ENCODE data around the gene PIK3C2G. TPM values are rescaled to one million over a fixed set of nuclear protein-coding genes. Genes with fewer than 3 reads are reported as not detected.

Gene PIK3C2G
- total RNA-seq, 1 experiment from 2014 or later = not detected

DNA sequence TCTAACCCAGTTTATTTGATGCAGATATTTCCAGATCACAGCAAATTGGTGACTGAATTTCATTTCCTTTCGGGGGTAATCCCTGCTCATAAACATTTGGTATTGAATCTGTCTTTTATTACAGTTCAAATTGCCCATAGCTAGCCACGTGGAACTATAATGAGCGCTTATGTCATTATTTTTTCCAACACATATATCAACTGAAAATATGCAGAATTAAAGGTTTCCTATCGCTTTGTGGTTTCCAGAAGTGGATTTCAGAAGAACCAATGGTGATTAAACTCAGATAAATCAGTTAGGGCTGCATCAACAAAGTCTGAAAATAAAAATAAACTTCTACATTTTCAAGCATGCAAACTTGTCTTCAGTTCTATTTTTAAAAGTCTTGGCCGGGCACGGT is 111.9 kb downstream of the PIK3C2G start:
- no peaks in the 10 kb centered on the region; the same call in 1 of the 2 replicates for H3K79me2 ChIP-seq (ENCODE audit: insufficient read depth, low read length)
- H3K4me1 ChIP-seq (ENCODE audit: insufficient read depth, low read length) = no peaks in the 10 kb centered on the region
- H2AFZ ChIP-seq (ENCODE audit: low read length) = no peak overlapping the region
- H3K27me3 Mint-ChIP-seq (ENCODE audit: low read depth) = no peaks in the 10 kb centered on the region
- peaks cover 6% of the 10 kb centered on the region for H3K9me3 ChIP-seq (ENCODE audit: control insufficient read depth, low read depth, low read length)
- no CpG with 5 or more reads among the region's 6 CpGs for WGBS (ENCODE audit: extremely low coverage, insufficient read length, low lambda C conversion rate)
- DNase-seq = no peak
- H3K23ac ChIP-seq (ENCODE audit: insufficient read length, low read depth, low read length) = no peak overlapping the region
- no peaks in the 10 kb centered on the region for H4K20me1 ChIP-seq (ENCODE audit: control insufficient read depth, insufficient read depth, insufficient read length)
- no peak overlapping the region for H3K18ac ChIP-seq (ENCODE audit: insufficient read length, low read depth, low read length)
- no peak overlapping the region for H3K14ac ChIP-seq (ENCODE audit: insufficient read depth, low read length)
- H3K56ac ChIP-seq (ENCODE audit: insufficient read length, low read depth, low read length) = no peak overlapping the region
- H3K9me3 Mint-ChIP-seq = peaks cover 9 to 19% of the 10 kb centered on the region in 2 experiments
- no peak overlapping the region for H4K5ac ChIP-seq (ENCODE audit: insufficient read length, low read depth, low read length)
- no peak overlapping the region for H4K8ac ChIP-seq (replicated peaks; ENCODE audit: insufficient read length, low read depth, low read length)
- H3K4me2 ChIP-seq (ENCODE audit: insufficient read depth, insufficient read length, low read length) = no peak overlapping the region
- H3T11ph ChIP-seq (ENCODE audit: low read length) = no peak overlapping the region
- no peak overlapping the region for H3K4ac ChIP-seq (ENCODE audit: low read depth, low read length)
- no peaks in the 10 kb centered on the region for H3K23me2 ChIP-seq (ENCODE audit: insufficient read length, low read depth, low read length, poor library complexity, severe bottlenecking)
- no peaks in the 10 kb centered on the region for H3K27me3 ChIP-seq (ENCODE audit: insufficient read depth, low read length)
- no peaks in the 10 kb centered on the region for H3K79me1 ChIP-seq (ENCODE audit: insufficient read depth, low read depth, low read length, poor library complexity, severe bottlenecking)
- H3K27ac Mint-ChIP-seq = no peak overlapping the region
- no peak overlapping the region for H3K27ac ChIP-seq (ENCODE audit: insufficient read length, low read depth, low read length)
- no peak overlapping the region for H2BK15ac ChIP-seq (ENCODE audit: low read depth, low read length)
- H2AK5ac ChIP-seq (ENCODE audit: insufficient read length, low read length) = no peak overlapping the region
- H4K91ac ChIP-seq (ENCODE audit: insufficient read length, low read depth, low read length) = no peak overlapping the region
- TF ChIP-seq, protein P1, sequence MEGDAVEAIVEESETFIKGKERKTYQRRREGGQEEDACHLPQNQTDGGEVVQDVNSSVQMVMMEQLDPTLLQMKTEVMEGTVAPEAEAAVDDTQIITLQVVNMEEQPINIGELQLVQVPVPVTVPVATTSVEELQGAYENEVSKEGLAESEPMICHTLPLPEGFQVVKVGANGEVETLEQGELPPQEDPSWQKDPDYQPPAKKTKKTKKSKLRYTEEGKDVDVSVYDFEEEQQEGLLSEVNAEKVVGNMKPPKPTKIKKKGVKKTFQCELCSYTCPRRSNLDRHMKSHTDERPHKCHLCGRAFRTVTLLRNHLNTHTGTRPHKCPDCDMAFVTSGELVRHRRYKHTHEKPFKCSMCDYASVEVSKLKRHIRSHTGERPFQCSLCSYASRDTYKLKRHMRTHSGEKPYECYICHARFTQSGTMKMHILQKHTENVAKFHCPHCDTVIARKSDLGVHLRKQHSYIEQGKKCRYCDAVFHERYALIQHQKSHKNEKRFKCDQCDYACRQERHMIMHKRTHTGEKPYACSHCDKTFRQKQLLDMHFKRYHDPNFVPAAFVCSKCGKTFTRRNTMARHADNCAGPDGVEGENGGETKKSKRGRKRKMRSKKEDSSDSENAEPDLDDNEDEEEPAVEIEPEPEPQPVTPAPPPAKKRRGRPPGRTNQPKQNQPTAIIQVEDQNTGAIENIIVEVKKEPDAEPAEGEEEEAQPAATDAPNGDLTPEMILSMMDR (conservative IDR thresholded peaks at IDR 0.05) = no peak
- H3K9ac ChIP-seq (ENCODE audit: extremely low read depth, insufficient read length, low read length) = no peak overlapping the region
- no peaks in the 10 kb centered on the region for H3K4me1 Mint-ChIP-seq
- no peak overlapping the region for H2BK5ac ChIP-seq (ENCODE audit: insufficient read length, low read length)
- H2BK20ac ChIP-seq (ENCODE audit: low read depth, low read length, poor library complexity, severe bottlenecking) = no peak overlapping the region
- H3K4me3 Mint-ChIP-seq = no peak overlapping the region
- H2BK120ac ChIP-seq (ENCODE audit: low read depth, low read length, poor library complexity, severe bottlenecking) = no peak overlapping the region
- H3K36me3 Mint-ChIP-seq (ENCODE audit: insufficient read depth in 1 of 3, low read depth in 3 of 3) = peaks cover 5 to 20% (median 6%) of the 10 kb centered on the region in 3 experiments; a peak in 5 of 7 replicates
- no peak overlapping the region for H2BK12ac ChIP-seq (ENCODE audit: insufficient read length, low read depth, low read length)
